Bronchial epithelial cell (primary cell): ENCODE data around the gene ZNF438. TPM values are rescaled to one million over a fixed set of nuclear protein-coding genes. Genes with fewer than 3 reads are reported as not detected.
A peak's percentile ranks its signal among the peaks of the same experiment; 100 is the strongest.

Source experiments
- DNase-seq: peaks from one replicate; pipeline ENCODE4 v3.0.0-alpha.2; 2010; ENCODE audit warnings: low read depth
- FAIRE-seq: peaks from 2 replicates; lab custom pipeline; 2011; peaks lifted over from hg19 to GRCh38; lab: Jason Lieb, UNC
- H3K27me3 ChIP-seq: 2 replicates; pipeline ENCODE4 v1.5.1; 2011; ENCODE audit warnings: low read length; ENCODE audit not compliant: control insufficient read depth, insufficient read depth
- H3K36me3 ChIP-seq: 2 replicates; pipeline ENCODE4 v1.5.1; 2011; ENCODE audit warnings: low read length; ENCODE audit not compliant: control insufficient read depth, insufficient read depth
- H3K4me3 ChIP-seq: 2 replicates; pipeline ENCODE4 v1.5.1; 2011; ENCODE audit warnings: mild to moderate bottlenecking, low read depth, low read length, control low read depth
- CTCF ChIP-seq: IDR thresholded peaks from 2 replicates; pipeline ENCODE4 v1.5.1; 2011; ENCODE audit warnings: mild to moderate bottlenecking, moderate library complexity, low read length, control low read depth, inconsistent platforms; ENCODE audit not compliant: insufficient read depth, severe bottlenecking
- total RNA-seq: library from RNA; depleted of rRNA; stranded (reverse); fragments of >200 nt; gene quantifications from 2 replicates; pipeline ENCODE4 v1.2.1, GENCODE V29; 2014

The ZNF438 gene
- 0.79 and 1.7 TPM in 2 replicates for total RNA-seq

- Histone ChIP-seq H3K27me3 (no peaks in the 10 kb centered on the region), H3K36me3 (no peaks in the 10 kb centered on the region), H3K4me3 (peak within 1 kb of the TSS; percentile 79)
- FAIRE-seq (no peak), DNase-seq (peak; percentile 79)
- TF ChIP-seq CTCF, result peak; percentile 82
Measured at GRCh38 chr10:31031558-31032257, at the start of gene ZNF438. TSS of gene ZNF438 (minus strand) at chr10:31031865. CDS start at chr10:30877034, 154,831 bp downstream.

- TF ChIP-seq CTCF, result no peak
- H3K36me3 ChIP-seq, result no peaks in the 10 kb centered on the region
- DNase-seq, result no peak
Measured at GRCh38 chr10:31076610-31076988, 44.9 kb upstream of the ZNF438 start.

GRCh38 chr10:31075881-31076609, 44.4 kb upstream of the ZNF438 start:
- H3K27me3 ChIP-seq, result no peaks in the 10 kb centered on the region
- no peak overlapping the region for H3K4me3 ChIP-seq
- H3K36me3 ChIP-seq, result no peaks in the 10 kb centered on the region
- no peak for FAIRE-seq
- TF ChIP-seq CTCF, result no peak
- DNase-seq, result no peak

More at GRCh38 chr10:31076610-31076988, 44.9 kb upstream of the ZNF438 start:
- Histone ChIP-seq H3K4me3 (no peak overlapping the region), H3K27me3 (no peaks in the 10 kb centered on the region)
- no peak for FAIRE-seq

GRCh38 chr10:31075434-31075833, 43.8 kb upstream of the ZNF438 start:
- no peaks in the 10 kb centered on the region for H3K27me3 ChIP-seq
- TF ChIP-seq CTCF, result no peak
- DNase-seq, result peak; percentile 96
- H3K4me3 ChIP-seq, result no peak overlapping the region
- FAIRE-seq, result peak; percentile 55
- no peaks in the 10 kb centered on the region for H3K36me3 ChIP-seq

- no peaks in the 10 kb centered on the region for H3K27me3 ChIP-seq
- no peaks in the 10 kb centered on the region for H3K36me3 ChIP-seq
- DNase-seq (no peak), FAIRE-seq (no peak)
- no peak for TF ChIP-seq CTCF
- H3K4me3 ChIP-seq, result no peak overlapping the region
Measured at GRCh38 chr10:31074722-31075086, 43.0 kb upstream of the ZNF438 start.
